GM06990 (cell line): ENCODE results near the gene HECW1.
A peak's percentile ranks its signal among the peaks of the same experiment; 100 is the strongest.

Experiments
- DNase-seq: peaks from one replicate; pipeline ENCODE4 v3.0.0-alpha.2; 2011; ENCODE audit not compliant: insufficient read length; ENCODE audit errors: extremely low read depth
- H3K27me3 ChIP-seq: replicated peaks from 2 replicates; pipeline ENCODE4 v1.6.0; 2011; ENCODE audit warnings: low read length; ENCODE audit not compliant: control insufficient read depth, insufficient read depth
- H3K36me3 ChIP-seq: 2 replicates; pipeline ENCODE4 v1.5.1; 2011; ENCODE audit warnings: low read length; ENCODE audit not compliant: control insufficient read depth, insufficient read depth
- H3K4me3 ChIP-seq: replicated peaks from 2 replicates; pipeline ENCODE4 v1.5.1; 2011; ENCODE audit warnings: low read depth, mild to moderate bottlenecking, control low read depth, low read length
- CTCF ChIP-seq: IDR thresholded peaks from 2 replicates; pipeline ENCODE4 v1.5.1; 2011; ENCODE audit warnings: low read length, control low read depth, mild to moderate bottlenecking, inconsistent platforms; ENCODE audit not compliant: insufficient read depth, poor library complexity, severe bottlenecking

HECW1 gene

DNA sequence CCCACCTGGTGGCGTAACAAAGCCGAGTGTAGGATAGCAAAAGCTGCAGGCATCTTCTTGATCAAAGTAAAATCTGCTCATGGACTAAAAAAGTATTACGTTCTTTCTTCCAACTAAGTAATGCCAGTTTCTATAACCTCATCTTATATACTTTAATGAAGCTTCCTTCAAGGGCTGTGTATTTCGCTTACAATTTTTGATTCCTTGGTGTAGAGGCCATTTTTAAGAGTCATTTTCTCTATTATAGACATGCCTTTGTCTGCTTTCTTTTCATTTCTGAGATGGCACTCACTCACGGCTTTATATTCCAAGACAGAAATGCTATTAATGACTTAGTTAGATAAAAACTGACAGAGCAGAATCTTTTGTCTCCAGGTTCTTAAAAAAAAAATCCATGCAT is 194.0 kb downstream of the HECW1 start:
- DNase-seq, result no peak
- no peak for TF ChIP-seq CTCF
- no peaks in the 10 kb centered on the region for H3K27me3 ChIP-seq
- H3K4me3 ChIP-seq, result no peak overlapping the region
- no peaks in the 10 kb centered on the region for H3K36me3 ChIP-seq

DNA sequence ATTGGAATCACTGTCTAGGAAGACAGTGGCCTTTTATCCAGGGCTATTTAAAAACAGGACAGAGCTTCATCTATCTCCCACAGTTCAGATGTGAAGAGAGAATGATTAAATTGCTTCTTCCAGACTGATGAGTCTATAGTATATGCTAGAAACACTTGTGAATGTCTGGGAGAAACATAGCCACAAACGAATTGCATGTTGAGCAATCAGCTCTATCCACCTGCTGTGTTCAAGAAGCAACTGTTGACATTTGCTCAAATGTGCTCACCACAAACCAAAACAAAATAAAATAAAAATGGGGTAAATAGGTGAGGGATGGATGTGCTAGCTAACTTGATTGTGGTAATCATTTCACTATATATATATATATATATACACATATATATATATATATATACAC is 195.1 kb downstream of the HECW1 start:
- TF ChIP-seq CTCF, result no peak
- DNase-seq, result no peak
- H3K27me3 ChIP-seq, result no peaks in the 10 kb centered on the region
- H3K36me3 ChIP-seq, result no peaks in the 10 kb centered on the region
- no peak overlapping the region for H3K4me3 ChIP-seq

- no peaks in the 10 kb centered on the region for H3K36me3 ChIP-seq
- DNase-seq, result peak; percentile 51
- H3K27me3 ChIP-seq, result no peaks in the 10 kb centered on the region
- no peak overlapping the region for H3K4me3 ChIP-seq
- no peak for TF ChIP-seq CTCF
Measured at GRCh38 chr7:43308913-43309705, 196.7 kb downstream of the HECW1 start.

- TF ChIP-seq CTCF, result no peak
- Histone ChIP-seq H3K4me3 (no peak overlapping the region), H3K27me3 (no peaks in the 10 kb centered on the region), H3K36me3 (no peaks in the 10 kb centered on the region)
- DNase-seq, result no peak
Measured at GRCh38 chr7:43309706-43310022, 197.2 kb downstream of the HECW1 start.

DNA sequence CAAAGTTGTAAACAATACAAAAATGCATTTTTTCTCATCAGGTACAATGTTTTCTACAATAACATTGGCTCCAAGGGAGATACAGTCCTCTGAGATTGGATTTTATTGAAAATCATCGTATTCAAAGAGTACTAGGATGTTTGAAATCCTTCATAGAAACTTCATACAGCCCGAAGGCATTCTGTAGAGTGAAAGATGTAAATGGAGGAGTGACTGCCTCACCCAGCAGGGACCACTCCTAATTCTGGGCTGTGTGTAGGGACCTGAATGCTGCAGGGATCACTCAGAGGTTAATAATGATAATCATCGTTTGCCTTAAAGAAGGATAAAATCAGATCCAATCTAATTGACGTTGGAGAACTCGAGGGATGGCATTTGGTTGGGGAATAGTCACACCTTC is 198.6 kb downstream of the HECW1 start:
- no peak for TF ChIP-seq CTCF
- DNase-seq, result no peak
- Histone ChIP-seq H3K27me3 (no peaks in the 10 kb centered on the region), H3K4me3 (no peak overlapping the region), H3K36me3 (no peaks in the 10 kb centered on the region)

GRCh38 chr7:43311694-43312093 is 199.2 kb downstream of the HECW1 start:
- Histone ChIP-seq H3K27me3 (no peaks in the 10 kb centered on the region), H3K36me3 (no peaks in the 10 kb centered on the region), H3K4me3 (no peak overlapping the region)
- TF ChIP-seq CTCF, result no peak
- no peak for DNase-seq
